GM21723 (cell line): ENCODE measurements around the gene TBX4.

ENCODE experiments used
- ATAC-seq: cut with Tn5 transposase; IDR thresholded peaks from one replicate; pipeline ENCODE4 v1.9.1; 2021; ENCODE audit warnings: mild to moderate bottlenecking, moderate library complexity; ENCODE audit not compliant: unreplicated experiment

The TBX4 gene

DNA sequence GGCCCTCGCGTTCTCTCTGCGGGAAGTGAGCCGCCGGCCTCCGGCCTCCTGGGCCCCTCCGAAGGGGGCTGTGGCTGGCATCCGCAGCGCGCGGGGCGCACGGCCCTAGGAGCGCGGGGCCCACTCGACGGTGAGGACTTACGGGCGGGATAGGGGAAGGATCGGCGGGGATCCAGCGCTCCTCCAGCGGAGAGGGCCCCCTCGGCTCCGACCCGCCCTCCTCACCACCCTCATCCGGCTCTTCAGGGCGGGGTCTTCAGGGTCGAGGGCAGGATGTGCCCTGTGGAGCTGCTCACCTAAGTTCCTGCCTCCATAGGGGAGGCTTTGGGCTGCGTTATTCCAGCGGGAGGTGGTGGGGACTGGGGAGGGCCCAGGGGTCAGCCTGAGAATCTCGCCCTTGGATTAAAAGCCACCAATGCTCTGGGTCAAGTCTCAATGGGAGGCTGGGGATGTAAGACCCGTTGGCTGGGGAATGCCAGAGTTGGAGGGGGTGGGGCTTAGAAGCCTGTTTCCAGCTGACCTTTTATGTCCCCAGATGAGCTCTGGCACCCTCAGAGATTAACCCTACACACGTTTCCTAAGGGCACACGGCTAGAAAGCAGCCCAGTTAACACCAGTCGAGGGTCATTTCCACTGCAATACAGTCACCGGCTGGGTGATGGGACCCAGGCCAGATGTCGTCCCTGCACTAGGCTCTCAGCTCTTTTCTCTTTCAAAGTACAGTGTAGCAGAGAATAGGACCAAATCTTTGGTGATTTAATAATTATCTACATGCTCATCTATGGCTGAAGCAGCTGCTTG, 39.2 kb upstream of the TBX4 start:
- ATAC-seq = no peak

DNA sequence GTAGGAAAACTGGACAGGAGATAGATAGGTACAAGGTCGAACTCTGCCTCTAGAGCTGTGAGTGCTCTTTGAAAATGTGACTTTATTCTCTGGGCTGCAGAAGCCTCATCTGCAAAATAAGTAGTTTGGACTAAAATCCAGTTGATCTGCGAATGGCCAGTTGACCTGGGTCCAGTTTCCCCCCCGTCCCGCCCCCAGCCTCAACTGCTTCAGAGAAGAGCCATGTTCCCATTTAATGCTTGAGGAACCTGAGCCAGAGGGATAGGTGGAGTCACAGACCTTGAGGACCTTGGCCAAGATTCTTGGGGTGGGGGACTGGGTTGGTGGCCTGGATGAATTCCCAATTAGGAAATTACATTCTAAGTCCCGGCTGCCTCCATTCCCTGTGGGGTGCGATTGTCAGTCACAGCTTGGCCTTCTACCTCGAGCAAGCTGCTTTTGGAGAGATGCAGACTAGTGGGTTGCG, 38.5 kb upstream of the TBX4 start:
- no peak for ATAC-seq

DNA sequence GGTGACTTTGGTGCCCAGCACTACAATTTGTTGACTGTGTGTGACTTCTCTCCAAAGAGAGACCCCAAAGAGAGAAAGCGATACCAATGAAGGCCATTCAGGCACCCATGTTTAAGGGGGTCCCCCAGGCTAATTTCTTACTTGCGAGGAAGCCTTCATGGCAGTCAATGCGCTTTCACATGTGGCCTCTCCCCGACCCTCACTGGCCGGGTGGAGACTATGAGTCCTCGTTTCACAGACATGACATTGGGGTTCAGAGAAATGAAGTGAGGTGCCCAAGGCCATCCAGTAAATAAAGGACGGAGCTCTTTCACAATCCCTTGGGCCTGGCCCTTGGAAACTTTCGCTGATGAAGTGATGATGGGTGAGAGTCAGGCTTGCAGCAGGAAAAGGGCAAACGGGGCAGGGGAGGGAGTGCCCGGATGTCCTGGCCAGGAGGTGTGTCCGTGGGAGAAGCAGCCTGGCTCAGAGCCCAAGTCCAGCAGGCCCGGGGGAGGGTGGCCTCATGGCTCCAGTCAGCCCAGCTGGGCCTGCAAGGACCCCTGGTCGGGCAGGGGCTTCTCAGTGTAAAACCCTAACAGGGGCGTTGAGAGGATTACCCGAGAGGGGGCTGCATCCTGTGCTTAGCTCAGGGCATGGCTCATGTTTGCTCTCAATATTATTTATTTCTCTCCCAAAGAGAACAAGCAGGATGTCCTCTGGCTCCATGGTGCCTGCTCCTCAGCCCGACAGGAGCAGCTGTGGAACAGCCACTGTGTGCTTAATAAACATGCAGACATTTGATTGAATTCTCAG, 37.9 kb upstream of the TBX4 start:
- no peak for ATAC-seq

DNA sequence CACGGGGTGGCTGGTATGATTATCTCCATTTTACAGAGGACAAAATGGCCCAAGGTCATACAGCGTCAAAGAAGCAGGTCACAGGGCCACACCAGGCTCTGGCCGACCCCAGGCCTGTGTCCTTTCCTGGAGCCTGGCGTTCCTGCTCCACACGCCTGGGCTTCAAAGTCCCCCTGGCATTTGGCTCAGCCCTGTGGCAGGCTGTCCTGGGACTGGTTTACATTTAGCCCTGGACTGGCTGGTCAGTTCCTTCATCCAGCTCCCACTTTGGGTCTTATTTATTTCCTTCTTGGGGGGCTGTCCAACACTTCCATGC, 37.3 kb upstream of the TBX4 start:
- no peak for ATAC-seq

DNA sequence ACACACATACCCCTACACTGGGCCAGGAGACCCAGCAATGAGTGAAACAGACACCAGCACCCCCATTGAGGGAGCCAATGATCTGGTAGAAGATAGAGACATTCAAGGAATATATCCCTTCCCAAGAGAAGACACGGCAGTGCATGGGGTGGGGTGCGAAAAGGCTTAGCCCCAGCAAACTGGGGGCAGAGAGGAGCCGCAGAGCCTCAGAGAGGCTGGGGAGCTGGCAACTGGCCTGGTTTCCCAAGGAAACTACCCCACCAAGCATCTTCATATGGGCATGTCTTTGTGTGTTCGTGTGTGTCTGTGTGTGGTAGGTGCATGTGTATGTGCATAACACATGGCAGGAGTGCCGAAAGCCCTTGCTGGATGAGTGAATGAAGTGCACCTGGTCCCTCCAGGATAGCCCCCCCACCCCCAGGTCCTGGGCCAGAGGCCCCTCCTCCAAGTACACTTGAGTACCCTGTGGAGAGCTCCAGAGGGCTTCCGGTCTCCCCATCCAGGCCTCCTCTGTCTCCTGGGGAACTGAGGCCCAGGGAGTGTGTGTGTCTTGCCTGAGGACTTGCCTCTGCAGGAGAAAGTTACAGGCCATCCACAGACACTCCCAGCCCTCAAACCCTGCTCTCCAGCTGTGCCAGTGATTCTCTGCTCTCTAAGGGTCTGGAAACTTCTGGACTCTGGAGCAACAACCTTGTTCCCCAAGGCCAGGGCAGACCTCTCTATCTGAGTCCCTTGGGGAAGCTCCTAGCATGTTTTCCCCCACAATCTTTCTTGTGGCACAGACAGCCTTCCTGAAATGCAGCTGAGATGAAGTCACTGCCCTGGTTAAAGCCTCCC, 36.6 kb upstream of the TBX4 start:
- ATAC-seq = no peak

DNA sequence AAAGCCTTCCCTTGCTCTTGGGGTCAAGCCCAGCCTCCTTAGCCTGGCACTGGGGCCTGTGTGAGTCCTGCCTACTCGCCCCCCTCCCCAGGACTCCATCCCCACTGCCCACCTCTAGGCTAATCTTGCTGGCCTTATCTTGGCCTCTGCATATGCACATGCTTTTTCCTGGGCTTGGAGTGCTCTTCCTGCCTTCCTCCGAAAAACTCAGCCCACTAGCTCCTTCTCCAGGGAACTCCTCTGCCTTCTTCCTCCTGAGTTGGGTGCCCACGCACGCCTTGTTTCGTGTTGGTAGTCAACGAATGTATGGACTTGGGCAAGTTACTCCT, 36.0 kb upstream of the TBX4 start:
- ATAC-seq = no peak

DNA sequence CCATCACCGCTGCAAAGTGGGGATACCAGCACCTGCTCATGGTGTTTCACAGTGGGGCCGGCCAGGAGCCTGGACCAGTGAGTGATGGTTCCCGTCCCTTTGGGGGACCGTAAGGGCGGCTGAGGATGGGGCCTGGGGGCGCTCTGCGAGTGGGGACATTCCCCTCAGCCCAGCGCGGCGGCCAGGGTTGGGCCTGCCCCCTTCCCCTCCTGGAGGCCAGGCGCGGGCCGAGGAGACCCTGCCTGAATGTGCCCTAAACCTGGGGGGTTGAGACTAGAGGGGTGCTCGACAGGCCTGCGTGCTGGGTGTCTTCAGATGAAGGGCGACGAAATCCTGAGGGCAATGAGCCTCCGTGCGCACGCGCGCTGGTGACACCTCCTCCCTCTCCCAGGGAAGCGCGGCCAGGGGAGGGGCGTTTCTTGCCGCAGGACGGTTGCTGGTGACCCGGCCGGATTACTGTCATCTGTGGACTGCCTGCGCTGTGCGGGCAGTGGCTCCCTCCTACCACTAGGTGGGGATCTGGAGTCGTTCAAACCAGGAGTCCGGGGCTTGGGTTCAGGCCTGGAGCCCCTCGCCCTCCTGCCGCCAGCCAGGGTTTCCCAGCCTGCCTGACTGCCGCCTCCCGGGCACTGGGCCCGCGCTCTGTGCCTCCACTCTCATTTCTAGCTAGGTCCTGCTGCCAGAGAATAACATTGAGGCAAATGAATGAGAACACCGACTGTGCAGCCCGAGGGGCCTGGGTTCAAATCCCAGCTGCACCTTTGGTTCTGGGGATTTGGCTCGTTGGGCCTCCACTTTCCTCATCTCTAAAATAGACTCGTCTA, 35.5 kb upstream of the TBX4 start:
- peak; percentile 45 for ATAC-seq

DNA sequence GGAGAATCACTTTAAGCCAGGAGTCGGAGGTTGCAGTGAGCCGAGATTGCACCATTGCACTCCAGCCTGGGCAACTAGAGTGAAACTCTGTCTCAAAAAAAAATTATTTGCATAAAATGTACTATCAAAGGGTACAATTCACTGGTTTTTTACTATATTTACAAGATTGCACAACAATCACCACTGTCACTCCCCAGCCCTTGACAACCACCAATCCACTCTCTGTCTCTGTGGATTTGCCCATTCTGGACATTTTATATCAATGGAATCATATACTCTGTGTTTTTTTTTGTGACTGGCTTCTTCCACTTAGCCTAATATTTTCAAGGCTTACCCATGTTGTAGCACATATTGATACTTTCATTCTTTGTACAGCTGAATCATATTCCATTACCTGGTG, 33.8 kb upstream of the TBX4 start:
- no peak for ATAC-seq

DNA sequence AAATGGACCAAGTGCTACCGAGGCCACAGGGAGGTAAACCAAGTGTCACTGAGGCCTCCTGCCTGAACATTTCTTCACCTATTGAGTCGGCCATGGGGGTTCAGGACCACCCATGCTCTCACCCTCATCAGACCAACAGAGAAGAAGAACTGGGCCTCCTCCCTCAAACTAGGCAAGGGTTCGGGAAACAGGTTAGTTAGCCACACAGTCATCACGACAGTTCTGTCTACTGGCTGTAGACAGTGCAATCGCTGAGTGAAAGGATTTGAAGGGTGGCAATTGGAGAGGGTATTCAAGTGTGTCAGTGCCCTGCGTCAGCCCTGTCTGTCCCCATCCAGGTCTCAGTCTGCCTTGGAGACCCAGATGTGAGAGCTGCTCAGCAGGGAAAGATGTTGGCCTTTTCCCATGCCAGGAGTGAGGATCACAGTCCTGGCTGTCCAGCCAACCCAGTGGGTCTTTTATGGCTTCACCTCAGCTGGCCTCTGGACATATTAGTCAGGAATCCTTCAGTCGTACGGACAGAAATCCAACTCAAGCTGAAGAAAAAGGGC, 32.7 kb upstream of the TBX4 start:
- ATAC-seq = no peak

DNA sequence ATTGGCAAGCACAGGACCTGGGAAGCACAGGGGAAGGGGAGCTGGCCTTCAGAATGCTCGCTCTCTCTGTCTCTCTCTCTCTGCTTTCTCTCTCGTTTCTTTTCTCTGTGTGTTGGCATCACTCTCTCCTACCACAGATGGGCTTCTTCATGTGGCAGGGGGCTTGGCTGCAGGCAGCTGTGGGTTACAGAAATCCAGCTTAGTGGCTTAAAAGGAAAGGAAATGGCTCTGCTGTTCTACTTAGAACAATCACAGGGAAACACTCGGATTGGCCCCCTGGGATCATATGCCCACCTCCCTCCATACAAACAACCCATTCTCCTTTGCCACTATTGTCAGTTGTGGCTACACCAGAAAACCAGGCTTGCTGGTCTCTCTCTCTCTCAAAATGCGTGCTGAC, 32.2 kb upstream of the TBX4 start:
- ATAC-seq = no peak

DNA sequence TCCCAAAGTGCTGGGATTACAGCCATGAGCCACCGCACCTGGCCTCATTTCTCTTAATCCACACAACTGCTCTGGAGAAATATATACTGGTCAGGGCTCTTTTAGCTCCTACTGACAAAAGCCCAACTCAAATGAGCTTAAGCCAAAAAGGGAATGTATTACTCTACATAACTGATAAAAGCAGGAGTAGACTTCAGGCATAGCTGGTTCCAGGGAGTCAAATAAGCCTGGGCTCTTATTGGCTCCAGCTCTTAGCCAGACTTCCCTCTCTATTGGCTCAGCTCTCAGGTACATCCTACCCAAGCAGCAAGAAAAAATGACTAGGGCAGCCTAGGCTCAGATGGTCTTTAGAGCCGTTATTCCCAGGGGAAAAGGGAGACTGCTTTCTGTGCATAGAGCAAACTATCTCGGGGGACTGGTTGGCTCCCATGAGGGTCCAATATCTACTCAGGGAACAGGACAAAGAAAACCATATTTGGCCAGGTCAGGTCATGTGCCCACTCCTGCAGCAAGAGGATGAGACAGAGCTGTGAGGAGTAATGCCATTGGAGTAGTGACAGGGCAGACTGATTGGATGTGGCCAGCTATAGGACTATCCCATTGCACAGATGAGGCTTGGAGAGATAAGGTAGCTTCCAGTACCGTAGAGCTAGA, 31.4 kb upstream of the TBX4 start:
- ATAC-seq = no peak

DNA sequence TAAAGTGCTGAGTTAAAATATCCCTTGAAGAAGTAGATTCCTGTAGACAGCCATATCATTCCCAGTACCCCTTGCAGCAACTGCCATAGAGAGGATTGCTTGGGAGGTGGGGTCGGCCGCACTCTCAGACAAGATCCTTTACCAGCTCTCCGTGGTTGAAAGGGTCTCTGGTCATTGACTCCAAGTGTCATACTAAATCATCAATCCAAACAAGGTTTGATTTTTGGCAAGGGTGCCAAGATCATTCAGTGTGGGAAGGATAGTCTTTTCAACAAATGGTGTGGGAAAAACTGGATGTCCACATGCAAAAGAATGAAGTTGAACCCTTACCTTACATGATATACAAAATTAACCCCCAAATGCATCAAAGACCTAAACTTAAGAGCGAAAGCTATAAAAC, 30.8 kb upstream of the TBX4 start:
- ATAC-seq = no peak

DNA sequence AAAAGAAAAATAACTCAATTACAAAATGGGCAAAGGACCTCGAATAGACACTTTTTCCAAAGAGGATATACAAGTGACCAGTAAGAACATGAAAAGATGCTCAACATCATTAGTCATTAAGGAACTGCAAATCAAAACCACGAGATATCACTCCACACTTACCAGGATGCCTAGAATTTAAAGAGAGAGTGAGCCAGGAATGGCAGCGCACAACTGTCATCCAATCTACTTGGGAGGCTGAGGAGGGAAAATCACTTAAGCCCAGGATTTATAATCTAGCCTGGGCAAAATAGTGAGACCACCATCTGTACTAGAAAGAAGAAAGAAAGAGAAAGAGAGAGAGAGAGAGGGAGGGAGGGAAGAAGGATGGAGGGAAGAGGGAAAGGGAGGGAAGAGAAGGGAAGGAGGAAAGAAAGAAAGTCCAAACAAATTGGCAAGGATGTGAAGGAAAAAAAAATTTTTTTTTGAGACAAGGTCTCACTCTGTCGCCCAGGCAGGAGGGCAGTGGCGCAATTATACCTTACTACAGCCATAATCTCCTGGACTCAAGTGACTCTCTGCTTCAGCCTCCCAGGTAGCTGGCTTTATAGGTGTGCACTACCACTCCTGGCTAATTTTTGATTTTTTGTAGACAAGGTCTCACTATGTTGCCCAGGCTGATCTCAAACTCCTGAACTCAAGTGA, 30.0 kb upstream of the TBX4 start:
- ATAC-seq = no peak

DNA sequence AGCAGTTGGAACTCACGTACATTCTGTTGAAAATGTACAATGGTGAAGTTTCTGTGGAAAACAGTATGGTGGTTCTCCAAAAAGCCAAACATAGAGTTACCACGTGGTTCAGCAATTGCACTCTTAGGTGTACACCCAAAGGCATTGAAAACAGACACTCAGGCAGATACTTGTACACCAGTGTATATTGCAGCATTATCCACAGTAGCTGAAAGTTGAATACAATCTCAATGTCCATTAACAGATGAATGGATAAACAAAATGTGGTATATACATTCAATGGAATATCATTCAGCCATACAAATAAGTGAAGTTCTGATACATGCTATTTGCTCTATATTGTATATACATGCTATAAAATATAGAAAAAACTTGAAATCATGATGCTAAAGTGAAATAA, 29.4 kb upstream of the TBX4 start:
- ATAC-seq = no peak

DNA sequence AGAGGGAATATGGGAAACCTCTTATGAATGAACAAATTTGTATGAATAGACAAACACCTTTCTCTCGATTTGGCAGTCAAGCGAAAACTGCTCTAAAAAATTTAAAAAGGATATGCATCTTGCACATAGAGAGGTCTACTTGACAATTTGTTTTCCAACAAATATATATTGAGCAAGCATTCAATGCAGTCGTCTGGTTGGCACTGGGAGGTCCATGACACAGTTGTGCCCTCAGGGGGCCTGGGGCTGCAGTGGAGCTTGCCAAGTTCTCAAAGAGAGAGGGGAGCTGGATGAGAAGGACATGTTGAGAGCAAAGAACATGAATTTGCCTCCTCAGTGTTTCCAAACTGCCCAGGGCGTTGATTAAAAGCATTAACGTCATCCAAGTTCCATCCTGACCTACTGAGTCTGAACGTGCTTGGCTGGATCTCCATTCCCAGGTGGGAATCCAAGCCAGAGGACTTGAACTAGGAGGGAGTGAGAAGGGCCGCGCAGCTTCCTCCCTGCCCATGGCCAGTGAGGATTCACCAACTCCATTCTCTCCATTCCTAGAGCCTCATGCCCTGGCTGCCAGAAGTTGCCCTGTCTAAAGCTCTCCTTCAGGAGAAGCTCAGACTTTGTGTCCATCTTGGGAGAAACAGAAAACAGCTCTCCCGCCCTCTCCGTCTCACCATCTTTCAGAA, 28.1 kb upstream of the TBX4 start:
- ATAC-seq = no peak

DNA sequence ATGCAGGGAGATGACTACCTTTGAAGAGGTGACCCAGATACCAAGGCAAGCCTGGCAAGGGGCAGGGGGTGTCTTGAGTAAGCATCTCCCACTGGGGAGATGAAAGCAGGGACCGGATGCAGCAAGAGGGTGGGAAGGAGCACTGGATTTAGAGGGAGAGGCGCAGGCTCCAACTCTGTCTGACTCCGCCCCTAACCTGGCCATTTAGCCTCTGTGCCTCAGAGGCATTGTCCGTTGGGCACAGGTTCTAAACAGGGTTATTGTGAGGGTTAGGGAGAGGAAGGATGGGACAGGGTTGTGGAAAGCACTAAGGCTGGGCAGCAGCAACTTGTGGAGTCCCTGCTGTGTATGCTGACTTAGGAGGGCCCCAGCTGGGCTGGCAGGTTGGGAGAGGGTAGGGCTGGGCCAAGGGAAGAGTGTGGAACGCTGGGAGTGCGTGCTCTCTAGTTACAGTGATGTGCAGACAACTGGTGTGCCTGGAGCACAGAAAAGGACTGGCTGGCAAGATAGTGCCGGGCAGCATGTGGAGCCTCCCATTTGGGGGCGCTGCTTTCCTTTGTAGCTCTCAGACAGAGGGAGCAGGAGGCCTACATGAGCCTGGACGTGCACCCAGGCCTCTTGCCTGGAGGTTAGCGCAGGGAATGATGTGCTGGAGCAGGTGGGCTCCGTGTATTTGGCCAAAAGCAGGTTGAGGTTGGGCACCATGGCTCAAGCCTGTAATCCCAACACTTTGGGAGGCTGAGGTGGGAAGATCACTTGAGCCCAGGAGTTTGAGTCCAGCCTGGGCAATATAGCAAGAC, 26.3 kb upstream of the TBX4 start:
- no peak for ATAC-seq

DNA sequence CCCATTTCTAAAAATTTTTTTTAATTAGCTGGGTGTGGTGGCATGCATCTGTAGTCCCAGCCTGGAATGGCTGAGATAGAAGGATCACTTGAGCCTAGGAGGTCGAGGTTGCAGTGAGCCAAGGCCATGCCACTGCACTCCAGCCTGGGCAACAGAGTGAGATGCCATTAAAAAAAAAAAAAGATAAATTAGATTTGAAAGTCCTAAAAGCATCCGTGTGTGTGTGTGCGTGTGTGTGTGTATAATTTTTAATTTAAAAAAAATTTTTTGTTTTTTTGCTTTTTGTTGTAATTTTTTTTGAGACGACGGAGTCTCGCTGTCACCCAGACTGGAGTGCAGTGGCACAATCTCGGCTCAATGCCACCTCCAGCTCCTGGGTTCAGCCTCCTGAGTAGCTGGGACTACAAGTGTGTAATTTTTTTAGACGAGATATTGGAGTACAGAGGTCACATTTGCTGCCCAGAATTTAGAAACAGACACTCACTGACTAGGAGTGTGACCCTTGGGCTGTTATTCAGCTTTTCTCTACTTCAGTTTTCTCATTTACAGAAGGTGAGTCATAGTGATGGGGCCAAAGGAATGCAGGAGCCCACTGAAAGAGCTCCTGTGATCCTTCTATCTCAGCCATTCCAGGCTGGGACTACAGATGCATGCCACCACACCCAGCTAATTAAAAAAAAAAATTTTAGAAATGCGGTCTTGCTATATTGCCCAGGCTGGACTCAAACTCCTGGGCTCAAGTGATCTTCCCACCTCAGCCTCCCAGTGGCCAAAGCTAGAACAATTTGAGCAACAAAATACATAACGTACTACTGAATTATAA, 25.5 kb upstream of the TBX4 start:
- ATAC-seq = no peak
